Activated B cell treated with CpG ODN at 0.5 μM for 24 hours (primary cell): Measurements from ENCODE around the gene NCCRP1. TPM values are rescaled to one million over a fixed set of nuclear protein-coding genes. Genes with fewer than 3 reads are reported as not detected.

Experiments
- ATAC-seq: fragments of 200-7000 bp; cut with Tn5 transposase; one replicate; pipeline ENCODE4 v1.10.0; 2021; ENCODE audit warnings: low read depth, mild to moderate bottlenecking, moderate library complexity
- CTCF ChIA-PET: fragments of 350-600 bp; sonication (Branson Sonifier 250); formaldehyde crosslinking; loops from one replicate; lab custom pipeline; 2021; ENCODE audit warnings: antibody characterized with exemption; lab: Charles Lee
- POLR2A ChIA-PET: fragments of 350-600 bp; sonication (Branson Sonifier 250); formaldehyde crosslinking; loops from one replicate; lab custom pipeline; 2021; ENCODE audit warnings: antibody characterized with exemption; lab: Charles Lee
- DNase-seq: peaks from one replicate; pipeline ENCODE4 v3.0.0; 2022
- H3K27ac Mint-ChIP-seq: one replicate; pipeline ENCODE4 v1.8.0; 2020; ENCODE audit warnings: mixed read lengths
- H3K27me3 Mint-ChIP-seq: one replicate; pipeline ENCODE4 v1.8.0; 2021; ENCODE audit warnings: mixed read lengths
- H3K36me3 Mint-ChIP-seq: one replicate; pipeline ENCODE4 v1.8.0; 2021; ENCODE audit warnings: low read depth, mixed read lengths
- H3K4me1 Mint-ChIP-seq: one replicate; pipeline ENCODE4 v1.8.0; 2021; ENCODE audit warnings: mixed read lengths
- H3K4me3 Mint-ChIP-seq: one replicate; pipeline ENCODE4 v1.8.0; 2020; ENCODE audit warnings: mild to moderate bottlenecking, mixed read lengths
- H3K9me3 Mint-ChIP-seq: one replicate; pipeline ENCODE4 v1.8.0; 2020; ENCODE audit warnings: mixed read lengths
- intact Hi-C: fragments of 100-400 bp; cut with micrococcal nuclease; formaldehyde crosslinking; loops from one replicate; pipeline ENCODE4 v1.15.1; 2024
- total RNA-seq: library from RNA; stranded (reverse); gene quantifications from 2 replicates; pipeline ENCODE4 v1.2.3, GENCODE V29; 2022
- TF ChIP-seq, protein P1 (sequence below): fragments of 200-600 bp; IDR thresholded peaks from one replicate; pipeline ENCODE4 v1.8.0; 2022; ENCODE audit warnings: antibody characterized with exemption, mild to moderate bottlenecking

The NCCRP1 gene
- total RNA-seq, 1 donor from 2014 or later = not detected

GRCh38 chr19:39183104-39183503, 13.7 kb upstream of the NCCRP1 start:
- TF ChIP-seq, protein P1, sequence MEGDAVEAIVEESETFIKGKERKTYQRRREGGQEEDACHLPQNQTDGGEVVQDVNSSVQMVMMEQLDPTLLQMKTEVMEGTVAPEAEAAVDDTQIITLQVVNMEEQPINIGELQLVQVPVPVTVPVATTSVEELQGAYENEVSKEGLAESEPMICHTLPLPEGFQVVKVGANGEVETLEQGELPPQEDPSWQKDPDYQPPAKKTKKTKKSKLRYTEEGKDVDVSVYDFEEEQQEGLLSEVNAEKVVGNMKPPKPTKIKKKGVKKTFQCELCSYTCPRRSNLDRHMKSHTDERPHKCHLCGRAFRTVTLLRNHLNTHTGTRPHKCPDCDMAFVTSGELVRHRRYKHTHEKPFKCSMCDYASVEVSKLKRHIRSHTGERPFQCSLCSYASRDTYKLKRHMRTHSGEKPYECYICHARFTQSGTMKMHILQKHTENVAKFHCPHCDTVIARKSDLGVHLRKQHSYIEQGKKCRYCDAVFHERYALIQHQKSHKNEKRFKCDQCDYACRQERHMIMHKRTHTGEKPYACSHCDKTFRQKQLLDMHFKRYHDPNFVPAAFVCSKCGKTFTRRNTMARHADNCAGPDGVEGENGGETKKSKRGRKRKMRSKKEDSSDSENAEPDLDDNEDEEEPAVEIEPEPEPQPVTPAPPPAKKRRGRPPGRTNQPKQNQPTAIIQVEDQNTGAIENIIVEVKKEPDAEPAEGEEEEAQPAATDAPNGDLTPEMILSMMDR = no peak
- H3K4me1 Mint-ChIP-seq = no peaks in the 10 kb centered on the region
- intact Hi-C loops = no loop called here
- H3K27me3 Mint-ChIP-seq = peaks cover 2% of the 10 kb centered on the region
- H3K9me3 Mint-ChIP-seq = no peaks in the 10 kb centered on the region
- ChIA-PET POLR2A (no interaction called here), CTCF (no interaction called here)
- DNase-seq (no peak), ATAC-seq (no peak)
- no peak overlapping the region for H3K4me3 Mint-ChIP-seq
- no peak overlapping the region for H3K27ac Mint-ChIP-seq
- peaks cover 15% of the 10 kb centered on the region for H3K36me3 Mint-ChIP-seq

DNA sequence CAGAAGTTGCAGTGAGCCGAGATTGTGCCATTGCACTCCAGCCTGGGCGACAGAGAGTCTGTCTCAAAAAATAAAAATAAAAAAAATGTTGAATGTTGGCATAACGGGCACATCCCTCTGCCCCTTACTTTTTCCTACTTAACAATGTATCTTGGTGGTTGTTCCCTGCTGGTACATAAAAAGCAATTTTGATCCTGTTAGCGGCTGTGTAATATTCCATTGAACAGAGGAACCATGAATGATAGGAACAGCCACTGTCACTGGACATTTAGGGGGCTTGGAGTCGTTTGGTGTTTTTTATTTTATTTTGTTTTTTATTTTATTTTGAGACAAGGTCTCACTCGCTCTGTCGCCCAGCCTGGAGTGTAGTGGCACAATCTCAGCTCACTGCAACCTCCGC, 10.4 kb upstream of the NCCRP1 start:
- intact Hi-C loops = no loop called here
- H3K27ac Mint-ChIP-seq = no peak overlapping the region
- CTCF ChIA-PET = interaction anchor here (2.3 kb wide), 1 partner anchor 64 kb away, joined by 9 read pairs; no protein-coding TSS in a partner anchor
- no peaks in the 10 kb centered on the region for H3K9me3 Mint-ChIP-seq
- no peaks in the 10 kb centered on the region for H3K36me3 Mint-ChIP-seq
- peaks cover 6% of the 10 kb centered on the region for H3K27me3 Mint-ChIP-seq
- ATAC-seq (no peak), DNase-seq (no peak)
- no peak overlapping the region for H3K4me3 Mint-ChIP-seq
- TF ChIP-seq, protein P1 = no peak
- POLR2A ChIA-PET = no interaction called here
- no peaks in the 10 kb centered on the region for H3K4me1 Mint-ChIP-seq

DNA sequence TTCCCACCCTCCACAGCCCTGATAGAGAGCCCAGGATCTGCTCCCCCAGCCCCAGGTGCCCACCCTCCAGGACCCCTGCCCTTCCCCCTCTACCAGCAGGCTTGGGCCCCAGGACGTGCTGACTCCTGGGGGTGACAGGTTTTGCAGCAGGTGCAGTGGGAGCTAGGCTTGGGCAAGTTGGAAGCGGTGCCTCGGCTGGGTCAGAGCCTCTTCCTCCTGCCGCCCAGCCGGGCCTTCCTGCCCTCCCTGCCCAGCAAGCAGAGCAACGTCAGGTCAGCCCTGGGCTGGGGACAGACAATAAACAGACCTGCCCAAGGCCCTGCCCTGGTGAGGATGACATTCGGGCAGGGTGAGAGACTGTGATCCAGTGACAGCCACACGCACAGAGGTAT, 9.2 kb upstream of the NCCRP1 start:
- POLR2A ChIA-PET = no interaction called here
- H3K4me3 Mint-ChIP-seq = no peak overlapping the region
- no peaks in the 10 kb centered on the region for H3K36me3 Mint-ChIP-seq
- H3K27me3 Mint-ChIP-seq = peaks cover 6% of the 10 kb centered on the region
- DNase-seq = no peak
- intact Hi-C loops = loop anchor here (1.0 kb wide), 1 partner anchor 65 kb away; no protein-coding TSS in a partner anchor
- TF ChIP-seq, protein P1 = no peak
- no peaks in the 10 kb centered on the region for H3K9me3 Mint-ChIP-seq
- no peak for ATAC-seq
- CTCF ChIA-PET = interaction anchor here (2.3 kb wide), 1 partner anchor 65 kb away, joined by 9 read pairs; no protein-coding TSS in a partner anchor
- H3K27ac Mint-ChIP-seq = no peak overlapping the region
- no peaks in the 10 kb centered on the region for H3K4me1 Mint-ChIP-seq

- TF ChIP-seq, protein P1 = no peak
- POLR2A ChIA-PET = no interaction called here
- Mint-ChIP-seq H3K9me3 (no peaks in the 10 kb centered on the region), H3K4me3 (no peak overlapping the region), H3K27ac (no peak overlapping the region), H3K27me3 (peaks cover 8% of the 10 kb centered on the region), H3K36me3 (no peaks in the 10 kb centered on the region), H3K4me1 (no peaks in the 10 kb centered on the region)
- intact Hi-C loops = no loop called here
- DNase-seq = no peak
- ATAC-seq = no peak
- CTCF ChIA-PET = no interaction called here
These were observed 7.8 kb upstream of the NCCRP1 start for GRCh38 chr19:39188960-39189359.

- ChIA-PET CTCF (no interaction called here), POLR2A (no interaction called here)
- no peak for DNase-seq
- no peak overlapping the region for H3K27ac Mint-ChIP-seq
- TF ChIP-seq, protein P1 = no peak
- ATAC-seq = no peak
- H3K4me1 Mint-ChIP-seq = no peaks in the 10 kb centered on the region
- H3K9me3 Mint-ChIP-seq = no peaks in the 10 kb centered on the region
- H3K27me3 Mint-ChIP-seq = peaks cover 22% of the 10 kb centered on the region
- H3K36me3 Mint-ChIP-seq = no peaks in the 10 kb centered on the region
- no peak overlapping the region for H3K4me3 Mint-ChIP-seq
- intact Hi-C loops = no loop called here
These were observed 6.0 kb upstream of the NCCRP1 start for GRCh38 chr19:39190768-39191167.
